ENCODE measurements around the gene MPDU1.

- TF ChIP-seq POLR2A (IDR thresholded peaks at IDR 0.05; ENCODE audit: low read depth, low read length) (no peak), CHD1 (IDR thresholded peaks at IDR 0.05; ENCODE audit: low read depth, low read length) (no peak), RAD21 (IDR thresholded peaks at IDR 0.05; ENCODE audit: low read length) (no peak), SMC3 (IDR thresholded peaks at IDR 0.05; ENCODE audit: low read depth, low read length) (no peak), USF2 (IDR thresholded peaks at IDR 0.05; ENCODE audit: low read depth, low read length) (no peak), ELK1 (IDR thresholded peaks at IDR 0.05; ENCODE audit: borderline replicate concordance, low read depth, low read length) (no peak), RCOR1 (IDR thresholded peaks at IDR 0.05; ENCODE audit: insufficient replicate concordance, low read length) (no peak), MAFK (IDR thresholded peaks at IDR 0.05; ENCODE audit: low read depth, low read length) (no peak), RFX5 (IDR thresholded peaks at IDR 0.05; ENCODE audit: low read depth, low read length) (no peak), BHLHE40 (IDR thresholded peaks at IDR 0.05; ENCODE audit: low read depth, low read length) (no peak), MXI1 (IDR thresholded peaks at IDR 0.05; ENCODE audit: borderline replicate concordance, low read depth, low read length) (no peak)
- TF ChIP-seq, protein P1, sequence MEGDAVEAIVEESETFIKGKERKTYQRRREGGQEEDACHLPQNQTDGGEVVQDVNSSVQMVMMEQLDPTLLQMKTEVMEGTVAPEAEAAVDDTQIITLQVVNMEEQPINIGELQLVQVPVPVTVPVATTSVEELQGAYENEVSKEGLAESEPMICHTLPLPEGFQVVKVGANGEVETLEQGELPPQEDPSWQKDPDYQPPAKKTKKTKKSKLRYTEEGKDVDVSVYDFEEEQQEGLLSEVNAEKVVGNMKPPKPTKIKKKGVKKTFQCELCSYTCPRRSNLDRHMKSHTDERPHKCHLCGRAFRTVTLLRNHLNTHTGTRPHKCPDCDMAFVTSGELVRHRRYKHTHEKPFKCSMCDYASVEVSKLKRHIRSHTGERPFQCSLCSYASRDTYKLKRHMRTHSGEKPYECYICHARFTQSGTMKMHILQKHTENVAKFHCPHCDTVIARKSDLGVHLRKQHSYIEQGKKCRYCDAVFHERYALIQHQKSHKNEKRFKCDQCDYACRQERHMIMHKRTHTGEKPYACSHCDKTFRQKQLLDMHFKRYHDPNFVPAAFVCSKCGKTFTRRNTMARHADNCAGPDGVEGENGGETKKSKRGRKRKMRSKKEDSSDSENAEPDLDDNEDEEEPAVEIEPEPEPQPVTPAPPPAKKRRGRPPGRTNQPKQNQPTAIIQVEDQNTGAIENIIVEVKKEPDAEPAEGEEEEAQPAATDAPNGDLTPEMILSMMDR (conservative IDR thresholded peaks at IDR 0.05; ENCODE audit: low read depth, low read length) = no peak
Measured at GRCh38 chr17:7582396-7583252, 1.0 kb upstream of the MPDU1 start.

Data from IMR-90 (cell line).